Natural killer cell (primary cell): ENCODE results near the gene HRK. TPM values are rescaled to one million over a fixed set of nuclear protein-coding genes. Genes with fewer than 3 reads are reported as not detected.

Experiments used
- ATAC-seq, 3 donors: fragments of 150-1000 bp in 2 of 3; fragments of 200-7000 bp in 1 of 3; cut with Tn5 transposase; 1 replicate in 1 of 3; 2 replicates in 2 of 3; pipeline ENCODE4 v1.10.0; 2021; ENCODE audit warnings: mild to moderate bottlenecking in 2 of 3, moderate library complexity in 2 of 3
- DNase-seq, 2 donors: peaks; one replicate each; pipeline versions ENCODE4 v3.0.0 to v3.0.0-alpha.2; 2013 to 2021; ENCODE audit warnings: mixed read lengths in 1 of 2
- H3K27ac ChIP-seq: one replicate; pipeline ENCODE4 v1.5.1; 2013; ENCODE audit warnings: mild to moderate bottlenecking, low read length
- H3K27me3 ChIP-seq: one replicate; pipeline ENCODE4 v1.6.1; 2013; ENCODE audit warnings: low read length; ENCODE audit not compliant: control insufficient read depth, insufficient read depth
- H3K36me3 ChIP-seq: one replicate; pipeline ENCODE4 v1.6.1; 2013; ENCODE audit warnings: low read length; ENCODE audit not compliant: control insufficient read depth, insufficient read depth
- H3K4me1 ChIP-seq: one replicate; pipeline ENCODE4 v1.6.1; 2013; ENCODE audit warnings: low read length; ENCODE audit not compliant: control insufficient read depth, insufficient read depth
- H3K4me3 ChIP-seq: one replicate; pipeline ENCODE4 v1.5.1; 2013; ENCODE audit warnings: low read length
- H3K9me3 ChIP-seq: one replicate; pipeline ENCODE4 v1.6.1; 2013; ENCODE audit warnings: low read length; ENCODE audit not compliant: control insufficient read depth, insufficient read depth
- H3K27ac Mint-ChIP-seq, 2 donors: one replicate each; pipeline ENCODE4 v1.8.0; 2022; ENCODE audit warnings: mild to moderate bottlenecking in 2 of 2, mixed read lengths in 2 of 2, moderate library complexity in 1 of 2
- H3K27me3 Mint-ChIP-seq, 2 donors: one replicate each; pipeline ENCODE4 v1.8.0; 2022; ENCODE audit warnings: low read depth in 2 of 2, mixed read lengths in 2 of 2
- H3K36me3 Mint-ChIP-seq: one replicate; pipeline ENCODE4 v1.8.0; 2022; ENCODE audit warnings: mixed read lengths
- H3K4me1 Mint-ChIP-seq, 2 donors: one replicate each; pipeline ENCODE4 v1.8.0; 2022; ENCODE audit warnings: mixed read lengths in 2 of 2
- H3K4me3 Mint-ChIP-seq: one replicate; pipeline ENCODE4 v1.8.0; 2022; ENCODE audit warnings: mild to moderate bottlenecking, moderate library complexity, mixed read lengths
- H3K9me3 Mint-ChIP-seq, 2 donors: one replicate each; pipeline ENCODE4 v1.8.0; 2022; ENCODE audit warnings: mixed read lengths in 2 of 2
- WGBS: methylation state at CpG from one replicate; pipeline ENCODE4 v1.1.7; 2013; ENCODE audit warnings: missing lambda C conversion rate; ENCODE audit not compliant: insufficient coverage; 5-methylcytosine and 5-hydroxymethylcytosine counted together
- intact Hi-C: fragments of 100-400 bp; cut with micrococcal nuclease; formaldehyde crosslinking; loops from one replicate; pipeline ENCODE4 v1.14.2; 2022
- total RNA-seq, 4 donors: library from RNA; stranded (reverse); fragments of 120-200 nt in 1 of 4; gene quantifications; one replicate each; pipeline versions ENCODE4 v1.2.3 to v1.2.4, GENCODE V29; 2013 to 2022
- TF ChIP-seq, protein P1 (sequence below): fragments of 200-600 bp; IDR thresholded peaks from one replicate; pipeline ENCODE4 v1.8.0; 2022; ENCODE audit warnings: antibody characterized with exemption

HRK gene
- total RNA-seq, 3 donors from 2014 or later (not counting 1 experiment from before 2014, with no cell fraction given) = 0.15 TPM; not detected in 2

DNA sequence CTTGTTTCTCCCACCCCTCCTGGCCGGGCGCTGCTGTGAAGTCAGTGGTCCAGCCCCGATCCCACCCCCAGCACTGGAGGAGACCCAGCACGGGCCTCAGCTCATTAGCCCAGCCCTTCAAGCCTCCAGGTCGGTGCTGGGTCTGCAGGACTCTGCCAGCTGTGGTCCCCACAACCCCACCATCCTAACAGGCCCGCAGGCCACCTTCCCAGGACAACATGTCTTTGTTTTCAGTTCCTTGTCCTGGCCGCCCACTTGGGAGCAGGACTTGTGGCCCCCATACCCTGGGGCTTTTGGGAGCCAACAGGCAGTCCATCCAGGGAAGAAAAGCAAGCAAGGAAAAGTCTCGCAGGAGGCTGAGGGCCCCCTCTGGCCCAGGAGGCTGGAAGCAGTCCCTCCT lies 60.0 kb downstream of the HRK start:
- Mint-ChIP-seq H3K27me3 (peaks cover 0 to 4% of the 10 kb centered on the region in 2 donors), H3K9me3 (no peaks in the 10 kb centered on the region), H3K4me1 (peaks cover 21 to 22% of the 10 kb centered on the region in 2 donors), H3K36me3 (no peaks in the 10 kb centered on the region), H3K27ac (peak overlapping the region; percentile 80 to 94), H3K4me3 (no peak overlapping the region)
- Histone ChIP-seq H3K27me3 (no peaks in the 10 kb centered on the region), H3K9me3 (no peaks in the 10 kb centered on the region), H3K4me3 (no peak overlapping the region), H3K36me3 (no peaks in the 10 kb centered on the region), H3K27ac (no peak overlapping the region), H3K4me1 (peaks cover 15% of the 10 kb centered on the region)
- TF ChIP-seq, protein P1, sequence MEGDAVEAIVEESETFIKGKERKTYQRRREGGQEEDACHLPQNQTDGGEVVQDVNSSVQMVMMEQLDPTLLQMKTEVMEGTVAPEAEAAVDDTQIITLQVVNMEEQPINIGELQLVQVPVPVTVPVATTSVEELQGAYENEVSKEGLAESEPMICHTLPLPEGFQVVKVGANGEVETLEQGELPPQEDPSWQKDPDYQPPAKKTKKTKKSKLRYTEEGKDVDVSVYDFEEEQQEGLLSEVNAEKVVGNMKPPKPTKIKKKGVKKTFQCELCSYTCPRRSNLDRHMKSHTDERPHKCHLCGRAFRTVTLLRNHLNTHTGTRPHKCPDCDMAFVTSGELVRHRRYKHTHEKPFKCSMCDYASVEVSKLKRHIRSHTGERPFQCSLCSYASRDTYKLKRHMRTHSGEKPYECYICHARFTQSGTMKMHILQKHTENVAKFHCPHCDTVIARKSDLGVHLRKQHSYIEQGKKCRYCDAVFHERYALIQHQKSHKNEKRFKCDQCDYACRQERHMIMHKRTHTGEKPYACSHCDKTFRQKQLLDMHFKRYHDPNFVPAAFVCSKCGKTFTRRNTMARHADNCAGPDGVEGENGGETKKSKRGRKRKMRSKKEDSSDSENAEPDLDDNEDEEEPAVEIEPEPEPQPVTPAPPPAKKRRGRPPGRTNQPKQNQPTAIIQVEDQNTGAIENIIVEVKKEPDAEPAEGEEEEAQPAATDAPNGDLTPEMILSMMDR = no peak
- WGBS = 77% methylated on average over 8 of the region's 8 CpGs
- intact Hi-C loops = no loop called here
- ATAC-seq (no peak), DNase-seq (no peak)

DNA sequence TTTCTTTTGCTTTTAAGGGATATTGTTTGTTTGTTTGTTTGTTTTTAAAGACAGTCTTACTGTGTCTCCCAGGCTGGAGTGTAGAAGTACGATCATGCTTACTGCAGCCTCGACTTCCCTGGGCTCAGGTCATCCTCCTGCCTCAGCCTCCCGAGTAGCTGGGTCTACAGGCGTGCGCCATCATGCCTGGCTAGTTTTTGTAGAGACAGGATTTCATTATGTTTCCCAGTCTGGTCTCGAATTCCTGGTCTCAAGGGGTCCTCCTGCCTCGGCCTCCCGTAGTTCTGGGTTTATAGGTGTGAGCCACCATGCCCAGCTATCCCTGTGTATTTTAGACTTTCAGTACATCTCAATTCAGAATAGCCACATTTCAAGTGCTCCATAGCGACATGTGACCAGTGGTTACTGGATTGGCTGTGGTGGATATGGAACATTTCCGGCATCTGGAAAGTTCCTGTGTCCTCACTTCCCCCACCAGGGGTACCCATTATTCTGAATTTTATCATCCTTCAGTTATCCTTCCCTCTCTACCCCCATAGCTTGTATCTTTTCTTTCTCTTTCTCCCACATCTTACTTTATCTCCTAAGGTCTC lies 61.1 kb downstream of the HRK start:
- H3K27me3 Mint-ChIP-seq = no peaks in the 10 kb centered on the region
- peaks cover 21 to 22% of the 10 kb centered on the region in 2 donors for H3K4me1 Mint-ChIP-seq
- peak overlapping the region; percentile 80 to 94 for H3K27ac Mint-ChIP-seq
- H3K9me3 Mint-ChIP-seq = no peaks in the 10 kb centered on the region
- peak overlapping the region; percentile 70 for H3K4me3 Mint-ChIP-seq
- H3K36me3 Mint-ChIP-seq = no peaks in the 10 kb centered on the region
- Histone ChIP-seq H3K4me3 (no peak overlapping the region), H3K9me3 (no peaks in the 10 kb centered on the region), H3K27me3 (no peaks in the 10 kb centered on the region), H3K4me1 (peaks cover 15% of the 10 kb centered on the region), H3K27ac (no peak overlapping the region), H3K36me3 (no peaks in the 10 kb centered on the region)
- ATAC-seq = no peak
- WGBS = 91% methylated on average over 9 of the region's 10 CpGs
- intact Hi-C loops = no loop called here
- TF ChIP-seq, protein P1 = no peak
- no peak for DNase-seq

DNA sequence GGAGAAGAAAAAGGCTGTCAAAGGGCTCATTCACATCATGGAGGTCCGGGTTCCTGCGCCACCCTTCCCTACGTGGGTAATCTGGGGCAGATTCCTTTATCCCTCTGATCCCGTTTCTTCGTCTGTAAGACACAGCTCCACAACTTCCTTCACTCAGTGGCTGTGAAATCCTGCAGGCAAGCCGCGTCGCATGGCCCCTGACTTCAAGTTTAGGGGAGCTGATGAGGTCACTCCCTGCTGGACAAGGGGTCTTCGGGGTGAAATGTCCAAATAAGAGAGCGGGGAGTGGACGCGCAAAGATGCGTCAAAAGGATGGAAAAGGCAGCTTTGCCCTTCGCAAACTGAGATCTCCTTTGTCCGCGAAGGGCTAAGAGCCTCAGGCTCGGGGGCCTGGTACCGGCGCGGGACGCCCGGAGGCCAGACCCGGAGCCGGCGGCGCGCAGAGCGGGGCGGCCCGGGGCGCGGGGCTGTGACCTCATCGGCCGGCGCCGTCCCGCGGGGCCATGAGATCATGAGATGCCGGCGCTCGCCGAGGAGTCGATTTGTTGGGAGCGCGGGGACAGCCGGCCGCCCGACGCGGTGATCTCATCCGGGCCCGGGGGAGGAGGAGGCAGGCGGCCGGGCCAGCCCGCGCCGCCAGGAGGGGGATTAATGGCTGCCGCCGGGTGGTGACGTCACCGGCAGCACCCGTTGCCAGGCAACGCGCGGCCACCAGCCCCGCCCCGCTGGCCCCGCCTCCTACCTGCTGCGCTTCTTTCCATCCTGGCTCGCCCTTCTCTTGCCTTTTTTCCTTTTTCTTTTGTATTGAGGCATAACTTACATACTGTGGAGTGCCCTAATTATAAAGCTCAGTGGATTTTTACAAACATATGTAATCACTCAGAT lies 62.1 kb downstream of the HRK start:
- ATAC-seq = peak; percentile 86 to 91 (median 90)
- WGBS = under 1% methylated on average over 70 of the region's 70 CpGs
- intact Hi-C loops = loop anchor here (1.0 kb wide), 2 partner anchors 81 to 97 kb away; partner anchors contain the start of genes RNFT2 and SPRING1

More for the DNA sequence above, 62.1 kb downstream of the HRK start:
- Mint-ChIP-seq H3K36me3 (no peaks in the 10 kb centered on the region), H3K27me3 (no peaks in the 10 kb centered on the region), H3K4me3 (peak overlapping the region; percentile 95), H3K27ac (peak overlapping the region; percentile 80 to 94), H3K9me3 (no peaks in the 10 kb centered on the region), H3K4me1 (peaks cover 21 to 22% of the 10 kb centered on the region in 2 donors)
- peak; percentile 92 to 96 for DNase-seq
- H3K27ac ChIP-seq = peak overlapping the region; percentile 82
- H3K9me3 ChIP-seq = no peaks in the 10 kb centered on the region
- peak overlapping the region; percentile 75 for H3K4me3 ChIP-seq
- TF ChIP-seq, protein P1 = no peak
- H3K4me1 ChIP-seq = peaks cover 15% of the 10 kb centered on the region
- no peaks in the 10 kb centered on the region for H3K27me3 ChIP-seq
- no peaks in the 10 kb centered on the region for H3K36me3 ChIP-seq
